Measurements from ENCODE around the gene CAMTA1. TPM values are rescaled to one million over a fixed set of nuclear protein-coding genes. Genes with fewer than 3 reads are reported as not detected.
A peak's percentile ranks its signal among the peaks of the same experiment; 100 is the strongest.

CAMTA1 gene
- total and polyA plus RNA-seq, 4 donors: 18.0 to 93.5 (median 35.8) TPM

- Histone ChIP-seq H3K27me3 (ENCODE audit: control insufficient read depth in 4 of 4, insufficient read depth in 4 of 4, low read length in 3 of 4) (no peaks in the 10 kb centered on the region), H3K9ac (ENCODE audit: low read depth in 1 of 2, low read length in 2 of 2) (no peak overlapping the region), H3K4me3 (ENCODE audit: low read depth in 1 of 3, low read length in 3 of 3) (no peak overlapping the region), H3K4me1 (ENCODE audit: control insufficient read depth in 4 of 4, insufficient read depth in 4 of 4, low read length in 3 of 4) (peaks cover 2 to 15% (median 3%) of the 10 kb centered on the region in 4 donors), H3K27ac (ENCODE audit: low read depth in 1 of 2, low read length in 2 of 2) (no peak overlapping the region), H3K36me3 (ENCODE audit: control insufficient read depth in 4 of 4, insufficient read depth in 3 of 4, low read depth in 1 of 4, low read length in 3 of 4) (no peaks in the 10 kb centered on the region), H3K9me3 (ENCODE audit: control insufficient read depth in 4 of 4, low read length in 3 of 4) (no peaks in the 10 kb centered on the region)
- DNase-seq (ENCODE audit: low spot score): peak; percentile 40
- TF ChIP-seq HNF4G (IDR thresholded peaks at IDR 0.05) (no peak), HNF4A (conservative IDR thresholded peaks at IDR 0.05) (peak in 1 of 2 donors; percentile 22), CTCF (IDR thresholded peaks at IDR 0.05; ENCODE audit: low read depth, low read length, missing input control) (no peak), FOXA2 (IDR thresholded peaks at IDR 0.05) (no peak)
- WGBS: 75% methylated on average over 9 of the region's 9 CpGs
Measured at GRCh38 chr1:7678491-7679158, 893.4 kb downstream of the CAMTA1 start.

GRCh38 chr1:7679159-7679872 is 894.1 kb downstream of the CAMTA1 start:
- no peaks in the 10 kb centered on the region for H3K9me3 ChIP-seq (ENCODE audit: control insufficient read depth in 4 of 4, low read length in 3 of 4)
- TF ChIP-seq CTCF (IDR thresholded peaks at IDR 0.05; ENCODE audit: low read depth, low read length, missing input control): no peak
- TF ChIP-seq JUND (IDR thresholded peaks at IDR 0.05): no peak
- no peak for TF ChIP-seq RAD21 (IDR thresholded peaks at IDR 0.05)
- no peak for TF ChIP-seq GABPA (IDR thresholded peaks at IDR 0.05 in 1 of 2, conservative IDR thresholded peaks at IDR 0.05 in 1 of 2)
- TF ChIP-seq, protein P1, sequence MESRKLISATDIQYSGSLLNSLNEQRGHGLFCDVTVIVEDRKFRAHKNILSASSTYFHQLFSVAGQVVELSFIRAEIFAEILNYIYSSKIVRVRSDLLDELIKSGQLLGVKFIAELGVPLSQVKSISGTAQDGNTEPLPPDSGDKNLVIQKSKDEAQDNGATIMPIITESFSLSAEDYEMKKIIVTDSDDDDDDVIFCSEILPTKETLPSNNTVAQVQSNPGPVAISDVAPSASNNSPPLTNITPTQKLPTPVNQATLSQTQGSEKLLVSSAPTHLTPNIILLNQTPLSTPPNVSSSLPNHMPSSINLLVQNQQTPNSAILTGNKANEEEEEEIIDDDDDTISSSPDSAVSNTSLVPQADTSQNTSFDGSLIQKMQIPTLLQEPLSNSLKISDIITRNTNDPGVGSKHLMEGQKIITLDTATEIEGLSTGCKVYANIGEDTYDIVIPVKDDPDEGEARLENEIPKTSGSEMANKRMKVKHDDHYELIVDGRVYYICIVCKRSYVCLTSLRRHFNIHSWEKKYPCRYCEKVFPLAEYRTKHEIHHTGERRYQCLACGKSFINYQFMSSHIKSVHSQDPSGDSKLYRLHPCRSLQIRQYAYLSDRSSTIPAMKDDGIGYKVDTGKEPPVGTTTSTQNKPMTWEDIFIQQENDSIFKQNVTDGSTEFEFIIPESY (IDR thresholded peaks at IDR 0.05): no peak
- no peak for TF ChIP-seq EGR1 (IDR thresholded peaks at IDR 0.05; ENCODE audit: low read depth in 2 of 2)
- TF ChIP-seq FOXA1 (IDR thresholded peaks at IDR 0.05): no peak
- TF ChIP-seq, protein P2, sequence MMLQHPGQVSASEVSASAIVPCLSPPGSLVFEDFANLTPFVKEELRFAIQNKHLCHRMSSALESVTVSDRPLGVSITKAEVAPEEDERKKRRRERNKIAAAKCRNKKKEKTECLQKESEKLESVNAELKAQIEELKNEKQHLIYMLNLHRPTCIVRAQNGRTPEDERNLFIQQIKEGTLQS (IDR thresholded peaks at IDR 0.05): no peak
- TF ChIP-seq, protein P3, sequence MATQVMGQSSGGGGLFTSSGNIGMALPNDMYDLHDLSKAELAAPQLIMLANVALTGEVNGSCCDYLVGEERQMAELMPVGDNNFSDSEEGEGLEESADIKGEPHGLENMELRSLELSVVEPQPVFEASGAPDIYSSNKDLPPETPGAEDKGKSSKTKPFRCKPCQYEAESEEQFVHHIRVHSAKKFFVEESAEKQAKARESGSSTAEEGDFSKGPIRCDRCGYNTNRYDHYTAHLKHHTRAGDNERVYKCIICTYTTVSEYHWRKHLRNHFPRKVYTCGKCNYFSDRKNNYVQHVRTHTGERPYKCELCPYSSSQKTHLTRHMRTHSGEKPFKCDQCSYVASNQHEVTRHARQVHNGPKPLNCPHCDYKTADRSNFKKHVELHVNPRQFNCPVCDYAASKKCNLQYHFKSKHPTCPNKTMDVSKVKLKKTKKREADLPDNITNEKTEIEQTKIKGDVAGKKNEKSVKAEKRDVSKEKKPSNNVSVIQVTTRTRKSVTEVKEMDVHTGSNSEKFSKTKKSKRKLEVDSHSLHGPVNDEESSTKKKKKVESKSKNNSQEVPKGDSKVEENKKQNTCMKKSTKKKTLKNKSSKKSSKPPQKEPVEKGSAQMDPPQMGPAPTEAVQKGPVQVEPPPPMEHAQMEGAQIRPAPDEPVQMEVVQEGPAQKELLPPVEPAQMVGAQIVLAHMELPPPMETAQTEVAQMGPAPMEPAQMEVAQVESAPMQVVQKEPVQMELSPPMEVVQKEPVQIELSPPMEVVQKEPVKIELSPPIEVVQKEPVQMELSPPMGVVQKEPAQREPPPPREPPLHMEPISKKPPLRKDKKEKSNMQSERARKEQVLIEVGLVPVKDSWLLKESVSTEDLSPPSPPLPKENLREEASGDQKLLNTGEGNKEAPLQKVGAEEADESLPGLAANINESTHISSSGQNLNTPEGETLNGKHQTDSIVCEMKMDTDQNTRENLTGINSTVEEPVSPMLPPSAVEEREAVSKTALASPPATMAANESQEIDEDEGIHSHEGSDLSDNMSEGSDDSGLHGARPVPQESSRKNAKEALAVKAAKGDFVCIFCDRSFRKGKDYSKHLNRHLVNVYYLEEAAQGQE (IDR thresholded peaks at IDR 0.05): no peak
- TF ChIP-seq MAX (IDR thresholded peaks at IDR 0.05): no peak
- TF ChIP-seq NR2F2 (IDR thresholded peaks at IDR 0.05): no peak
- TF ChIP-seq HNF4A (conservative IDR thresholded peaks at IDR 0.05): no peak
- TF ChIP-seq FOXA2 (IDR thresholded peaks at IDR 0.05): no peak
- TF ChIP-seq HNF4G (IDR thresholded peaks at IDR 0.05): no peak
- TF ChIP-seq YY1 (IDR thresholded peaks at IDR 0.05): no peak
- no peak for TF ChIP-seq SP1 (IDR thresholded peaks at IDR 0.05)
- no peak for TF ChIP-seq TAF1 (conservative IDR thresholded peaks at IDR 0.05)
- no peak for TF ChIP-seq RXRA (IDR thresholded peaks at IDR 0.05)
- no peak for DNase-seq (ENCODE audit: low spot score)
- no peak overlapping the region for H3K27ac ChIP-seq (ENCODE audit: low read depth in 1 of 2, low read length in 2 of 2)
- no peak overlapping the region for H3K4me3 ChIP-seq (ENCODE audit: low read depth in 1 of 3, low read length in 3 of 3)
- H3K4me1 ChIP-seq (ENCODE audit: control insufficient read depth in 4 of 4, insufficient read depth in 4 of 4, low read length in 3 of 4): peaks cover 2 to 15% (median 3%) of the 10 kb centered on the region in 4 donors
- 87% methylated on average over 17 of the region's 17 CpGs for WGBS
- H3K9ac ChIP-seq (ENCODE audit: low read depth in 1 of 2, low read length in 2 of 2): no peak overlapping the region
- H3K36me3 ChIP-seq (ENCODE audit: control insufficient read depth in 4 of 4, insufficient read depth in 3 of 4, low read depth in 1 of 4, low read length in 3 of 4): no peaks in the 10 kb centered on the region
- H3K27me3 ChIP-seq (ENCODE audit: control insufficient read depth in 4 of 4, insufficient read depth in 4 of 4, low read length in 3 of 4): no peaks in the 10 kb centered on the region

Measured in liver (tissue), 9 donors.